Measurements from ENCODE around the gene ARID3A.

The ARID3A gene

GRCh38 chr19:1000591-1001537 is 75.0 kb downstream of the ARID3A start:
- in situ Hi-C loops (cut with HindIII; ENCODE audit: low sequenced_read_pairs), result no loop called here

DNA sequence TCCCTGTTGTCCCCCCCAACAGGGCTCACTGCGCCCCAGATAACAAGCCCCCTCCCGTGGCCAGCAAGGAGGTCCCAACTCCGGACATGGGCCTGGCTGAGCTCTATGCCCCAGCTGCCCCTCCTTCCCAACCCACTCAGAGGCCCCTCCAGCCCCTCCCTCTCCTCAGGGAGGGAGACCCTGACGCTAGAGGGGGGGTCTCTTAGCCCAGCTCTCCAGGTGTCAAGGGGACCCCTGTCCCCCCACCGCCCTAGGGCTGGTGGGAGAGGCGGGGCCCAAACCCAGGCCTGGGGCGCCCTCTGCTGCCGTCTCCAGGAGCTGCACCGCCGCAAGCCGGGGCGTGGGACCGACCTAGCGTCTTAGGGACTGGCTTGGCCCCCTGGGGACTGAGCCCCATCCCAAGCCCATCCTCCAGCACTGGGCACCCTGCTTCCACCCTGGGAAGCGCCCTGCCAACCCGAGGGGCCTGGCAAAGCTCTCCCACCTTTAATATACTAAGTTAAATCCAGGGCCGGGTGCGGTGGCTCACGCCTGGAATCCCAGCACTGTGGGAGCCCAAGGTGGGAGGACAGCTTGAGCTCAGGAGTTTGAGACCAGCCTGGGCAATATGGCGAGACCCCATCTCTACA is 75.8 kb downstream of the ARID3A start:
- in situ Hi-C loops (cut with HindIII; ENCODE audit: low sequenced_read_pairs), result no loop called here

DNA sequence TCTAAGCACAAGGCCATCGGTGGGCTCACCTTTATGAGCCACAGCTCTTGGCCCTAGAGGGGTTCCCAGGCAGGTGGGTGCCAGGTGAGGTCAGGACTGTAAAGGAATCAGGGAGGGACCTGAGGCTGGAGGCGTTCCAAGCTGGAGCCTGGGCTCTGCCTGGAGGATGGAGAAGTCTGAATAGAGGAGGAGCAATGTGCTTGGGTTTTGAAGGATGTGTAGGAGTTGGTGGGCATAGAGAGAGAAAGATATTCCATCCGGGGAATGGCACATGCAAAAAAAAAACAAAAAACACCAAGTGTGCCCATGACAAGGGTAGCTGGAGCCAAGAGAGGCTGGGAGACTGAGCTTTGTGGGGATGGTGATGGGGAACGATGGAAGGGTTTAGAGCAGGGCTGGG is 76.8 kb downstream of the ARID3A start:
- in situ Hi-C loops (cut with HindIII; ENCODE audit: low sequenced_read_pairs), result no loop called here

DNA sequence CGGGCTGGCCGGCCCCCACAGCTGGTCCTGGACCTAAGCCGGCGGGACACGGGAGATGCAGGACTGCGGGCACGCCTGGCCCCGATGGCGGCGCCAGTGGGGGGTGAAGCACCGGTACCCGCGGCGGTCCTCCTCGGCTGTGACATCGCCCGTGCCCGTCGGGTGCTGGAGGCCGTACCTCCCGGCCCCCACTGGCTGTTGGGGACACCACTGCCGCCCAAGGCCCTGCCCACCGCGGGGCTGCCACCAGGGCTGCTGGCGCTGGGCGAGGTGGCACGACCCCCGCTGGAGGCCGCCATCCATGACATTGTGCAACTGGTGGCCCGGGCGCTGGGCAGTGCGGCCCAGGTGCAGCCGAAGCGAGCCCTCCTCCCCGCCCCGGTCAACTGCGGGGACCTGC is 77.4 kb downstream of the ARID3A start:
- in situ Hi-C loops (cut with HindIII; ENCODE audit: low sequenced_read_pairs), result no loop called here

DNA sequence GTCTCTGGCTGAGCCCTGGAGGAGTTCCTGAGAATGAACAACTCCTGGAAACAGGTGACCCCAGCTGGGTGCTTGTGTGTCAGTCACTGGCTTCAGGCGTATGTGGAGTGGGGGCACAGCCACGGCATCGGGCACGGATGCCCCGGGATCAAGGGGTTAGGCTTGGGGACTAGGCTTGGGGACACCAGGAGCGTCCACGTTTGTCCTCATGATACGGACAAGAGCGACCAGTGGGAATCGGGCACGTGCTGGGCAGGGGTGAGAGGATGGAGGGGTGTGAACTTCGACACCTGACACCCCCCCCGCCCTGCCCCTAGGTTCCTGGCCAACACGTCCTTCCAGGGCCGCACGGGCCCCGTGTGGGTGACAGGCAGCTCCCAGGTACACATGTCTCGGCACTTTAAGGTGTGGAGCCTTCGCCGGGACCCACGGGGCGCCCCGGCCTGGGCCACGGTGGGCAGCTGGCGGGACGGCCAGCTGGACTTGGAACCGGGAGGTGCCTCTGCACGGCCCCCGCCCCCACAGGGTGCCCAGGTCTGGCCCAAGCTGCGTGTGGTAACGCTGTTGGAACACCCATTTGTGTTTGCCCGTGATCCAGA is 78.5 kb downstream of the ARID3A start:
- in situ Hi-C loops (cut with HindIII; ENCODE audit: low sequenced_read_pairs), result no loop called here

GRCh38 chr19:1004803-1005664 is 79.2 kb downstream of the ARID3A start:
- in situ Hi-C loops (cut with HindIII; ENCODE audit: low sequenced_read_pairs), result no loop called here

DNA sequence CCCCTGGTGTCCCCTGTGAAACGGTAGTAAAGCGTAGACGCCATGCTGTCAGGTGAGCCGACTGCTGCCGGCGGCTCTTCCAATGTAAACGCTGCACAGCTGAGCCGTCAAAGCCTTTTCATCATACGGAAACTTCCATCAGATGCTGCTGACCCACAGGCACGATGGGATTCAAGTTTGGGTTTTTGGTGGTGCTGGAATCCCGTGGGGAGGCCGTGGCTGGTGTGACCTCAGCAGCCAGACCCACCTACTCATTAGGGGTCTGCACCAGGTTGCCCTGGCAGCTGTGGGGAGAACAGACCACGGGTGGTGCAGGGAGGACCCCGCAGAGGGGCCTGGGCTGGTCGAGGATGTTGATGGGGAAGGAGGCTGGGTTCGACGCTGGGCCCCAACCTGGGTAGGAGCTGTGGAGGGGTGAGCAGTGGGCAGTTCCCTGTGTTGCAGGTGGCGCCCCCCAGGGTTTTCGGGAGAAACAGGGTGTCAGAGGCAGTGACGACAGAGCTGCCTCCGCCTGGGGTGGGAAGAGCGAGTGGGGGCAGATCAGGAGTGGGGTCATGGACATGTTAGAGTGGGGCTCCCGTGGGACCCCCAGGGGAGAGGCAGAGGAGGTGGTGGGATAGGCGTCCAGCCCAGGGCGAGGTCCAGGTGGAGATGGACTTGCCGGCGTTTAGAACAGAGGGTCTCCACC is 81.0 kb downstream of the ARID3A start:
- in situ Hi-C loops (cut with HindIII; ENCODE audit: low sequenced_read_pairs), result no loop called here

DNA sequence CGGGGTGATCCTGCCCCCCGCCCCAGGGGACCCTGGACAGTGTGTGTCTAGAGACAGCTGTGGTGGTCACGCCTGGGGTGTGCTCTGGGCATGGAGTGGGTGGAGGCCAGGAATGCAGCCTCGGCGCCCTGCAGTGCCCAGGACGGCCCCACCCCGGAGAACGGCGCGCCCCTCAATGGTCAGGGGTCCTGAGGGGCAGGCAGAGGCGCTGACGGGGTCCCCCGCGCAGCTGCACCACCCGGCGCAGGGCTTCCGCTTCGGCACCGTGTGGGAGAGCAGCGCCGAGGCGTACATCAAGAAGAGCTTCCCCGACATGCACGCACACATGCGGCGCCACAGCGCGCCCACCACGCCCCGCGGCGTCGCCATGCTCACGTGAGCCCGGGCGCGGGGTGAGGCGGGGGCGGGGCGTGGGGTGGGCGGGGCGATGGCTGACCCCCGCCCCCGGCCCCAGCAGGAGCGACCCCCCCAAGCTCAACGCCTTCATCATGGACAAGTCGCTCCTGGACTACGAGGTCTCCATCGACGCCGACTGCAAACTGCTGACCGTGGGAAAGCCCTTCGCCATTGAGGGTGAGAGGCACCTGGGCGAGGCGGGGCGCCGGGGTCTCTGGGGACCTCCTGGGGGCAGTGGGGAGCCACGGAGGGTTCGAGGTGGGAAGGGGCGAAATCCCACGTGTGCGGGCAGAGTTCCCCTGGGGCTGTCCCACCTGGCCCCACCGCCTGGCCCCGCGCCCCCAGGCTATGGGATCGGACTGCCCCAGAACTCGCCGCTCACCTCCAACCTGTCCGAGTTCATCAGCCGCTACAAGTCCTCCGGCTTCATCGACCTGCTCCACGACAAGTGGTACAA is 81.8 kb downstream of the ARID3A start:
- in situ Hi-C loops (cut with HindIII; ENCODE audit: low sequenced_read_pairs), result no loop called here

DNA sequence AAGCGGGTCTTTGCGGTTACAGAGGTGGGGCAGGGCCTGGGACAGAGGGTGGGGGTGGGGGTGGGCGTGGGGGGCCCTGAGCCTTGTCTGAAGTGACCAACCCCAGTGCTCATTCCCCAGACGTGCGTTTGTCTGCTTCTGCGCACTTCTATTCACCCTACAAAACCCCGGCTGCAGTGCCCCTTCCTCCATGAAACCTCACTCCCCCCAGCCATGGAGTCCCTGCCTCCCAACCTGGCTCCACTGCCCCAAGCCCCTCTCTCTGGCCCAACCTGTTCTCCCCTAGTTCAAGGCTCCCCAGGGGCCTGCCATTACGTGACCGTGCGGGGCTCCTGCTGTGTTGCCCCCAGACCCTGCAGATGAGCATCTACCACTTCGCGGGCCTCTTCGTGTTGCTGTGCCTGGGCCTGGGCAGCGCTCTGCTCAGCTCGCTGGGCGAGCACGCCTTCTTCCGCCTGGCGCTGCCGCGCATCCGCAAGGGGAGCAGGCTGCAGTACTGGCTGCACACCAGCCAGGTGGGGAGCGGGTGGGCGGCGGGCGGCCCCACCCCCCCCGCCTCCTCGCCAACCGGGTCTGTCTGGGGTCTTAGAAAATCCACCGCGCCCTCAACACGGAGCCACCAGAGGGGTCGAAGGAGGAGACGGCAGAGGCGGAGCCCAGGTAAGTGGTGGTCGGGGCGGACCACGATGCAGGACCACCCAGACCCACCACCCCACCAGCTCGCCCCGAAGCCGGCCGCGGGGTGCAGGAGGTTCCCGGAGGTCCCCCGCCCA is 82.6 kb downstream of the ARID3A start:
- in situ Hi-C loops (cut with HindIII; ENCODE audit: low sequenced_read_pairs), result no loop called here

GRCh38 chr19:1009041-1009980 is 83.5 kb downstream of the ARID3A start:
- in situ Hi-C loops (cut with HindIII; ENCODE audit: low sequenced_read_pairs), result no loop called here

- in situ Hi-C loops (cut with HindIII; ENCODE audit: low sequenced_read_pairs), result no loop called here
These were observed 84.2 kb downstream of the ARID3A start for GRCh38 chr19:1009981-1010538.

DNA sequence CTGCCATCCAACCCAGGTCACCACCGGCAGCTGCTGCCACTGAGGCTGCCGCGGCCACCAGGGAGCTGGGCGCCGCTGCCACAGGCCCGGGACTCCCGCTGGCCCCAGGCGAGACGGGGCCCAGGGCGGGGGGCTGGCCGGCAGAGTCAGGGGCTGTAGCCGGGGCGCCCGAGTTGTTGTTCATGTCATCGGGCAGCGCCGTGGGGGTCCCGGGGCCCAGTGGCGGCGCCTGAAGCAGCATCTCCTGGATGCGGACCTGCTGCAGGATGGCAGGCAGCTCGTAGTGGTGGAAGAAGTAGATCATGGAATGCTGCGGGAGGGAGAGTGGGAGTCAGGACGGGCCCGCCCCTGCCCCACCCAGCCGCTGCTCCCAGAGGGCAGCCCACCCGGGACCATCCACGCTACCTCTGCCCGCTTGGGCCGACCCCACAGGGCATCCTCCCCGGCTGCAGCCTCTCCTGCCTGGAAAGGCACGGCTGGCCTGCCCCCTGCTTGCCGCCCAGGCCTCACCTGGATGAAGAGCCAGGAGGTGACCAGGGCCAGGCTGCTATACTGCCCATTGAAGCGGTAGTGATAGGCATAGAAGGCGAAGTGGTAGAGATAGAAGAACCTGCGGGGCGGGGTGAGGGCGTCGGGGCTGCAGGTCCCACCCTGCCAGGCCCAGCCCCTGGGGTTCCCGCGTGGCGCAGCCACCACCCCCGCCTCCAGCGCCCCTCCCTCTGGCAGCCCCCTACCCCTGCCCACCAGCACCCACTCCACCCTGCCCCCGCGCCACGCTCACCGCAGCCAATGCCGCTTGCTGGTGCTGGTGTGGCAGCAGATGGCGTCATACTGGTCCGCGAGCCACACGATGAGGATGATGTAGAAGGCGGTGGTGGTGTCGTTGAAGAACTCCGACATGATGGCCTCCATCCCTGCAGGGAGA is 85.0 kb downstream of the ARID3A start:
- in situ Hi-C loops (cut with HindIII; ENCODE audit: low sequenced_read_pairs), result no loop called here

- in situ Hi-C loops (cut with HindIII; ENCODE audit: low sequenced_read_pairs), result no loop called here
These were observed 86.0 kb downstream of the ARID3A start for GRCh38 chr19:1011831-1012333.

- in situ Hi-C loops (cut with HindIII; ENCODE audit: low sequenced_read_pairs), result no loop called here
These were observed 86.5 kb downstream of the ARID3A start for GRCh38 chr19:1012334-1012733.

- in situ Hi-C loops (cut with HindIII; ENCODE audit: low sequenced_read_pairs), result no loop called here
These were observed 87.4 kb downstream of the ARID3A start for GRCh38 chr19:1013218-1013617.

Measured in endothelial cell of hepatic sinusoid (primary cell).